HEK293 (cell line): ENCODE data around the gene CISH.

ENCODE experiments used
- MEIS1 ChIP-seq: sonication (generic); formaldehyde crosslinking; IDR thresholded peaks from 2 replicates; pipeline ENCODE4 v1.8.1; 2022; ENCODE audit warnings: missing genetic modification reagents, mild to moderate bottlenecking, borderline replicate concordance
- SETDB1 ChIP-seq: IDR thresholded peaks from one replicate; pipeline ENCODE4 v1.6.1; 2017; ENCODE audit warnings: mild to moderate bottlenecking, low read length, moderate library complexity, mixed read lengths; ENCODE audit not compliant: insufficient read length
- SP2 ChIP-seq: fragments of 450-650 bp; formaldehyde crosslinking; IDR thresholded peaks from 2 replicates; pipeline ENCODE4 v1.5.1; 2016; ENCODE audit warnings: missing biosample characterization, missing genetic modification characterization
- ZBTB21 ChIP-seq: fragments of 450-650 bp; formaldehyde crosslinking; IDR thresholded peaks from 2 replicates; pipeline ENCODE4 v1.5.1; 2017; ENCODE audit warnings: missing biosample characterization, missing genetic modification characterization
- ZFP69B ChIP-seq: fragments of 450-650 bp; formaldehyde crosslinking; IDR thresholded peaks from 2 replicates; pipeline ENCODE4 v1.5.1; 2016; ENCODE audit warnings: missing biosample characterization, missing genetic modification characterization
- ZNF16 ChIP-seq: fragments of 450-650 bp; formaldehyde crosslinking; IDR thresholded peaks from 2 replicates; pipeline ENCODE4 v1.5.1; 2016; ENCODE audit warnings: low read depth, missing biosample characterization, missing genetic modification characterization
- ZNF184 ChIP-seq: fragments of 450-650 bp; IDR thresholded peaks from 2 replicates; pipeline ENCODE4 v1.5.1; 2018; ENCODE audit warnings: missing biosample characterization, mild to moderate bottlenecking, missing genetic modification characterization
- ZNF223 ChIP-seq: fragments of 450-650 bp; formaldehyde crosslinking; IDR thresholded peaks from 2 replicates; pipeline ENCODE4 v1.5.1; 2016; ENCODE audit warnings: missing biosample characterization, missing genetic modification characterization
- ZNF239 ChIP-seq: fragments of 450-650 bp; formaldehyde crosslinking; IDR thresholded peaks from 2 replicates; pipeline ENCODE4 v1.5.1; 2016; ENCODE audit warnings: missing biosample characterization, missing genetic modification characterization
- ZNF292 ChIP-seq: fragments of 450-650 bp; formaldehyde crosslinking; IDR thresholded peaks from 2 replicates; pipeline ENCODE4 v1.5.1; 2016; ENCODE audit warnings: low read depth, missing biosample characterization, missing genetic modification characterization, borderline replicate concordance
- ZNF354C ChIP-seq: fragments of 450-650 bp; formaldehyde crosslinking; IDR thresholded peaks from 2 replicates; pipeline ENCODE4 v1.5.1; 2016; ENCODE audit warnings: missing biosample characterization, missing genetic modification characterization, low read depth, borderline replicate concordance
- ZNF544 ChIP-seq: fragments of 450-650 bp; formaldehyde crosslinking; IDR thresholded peaks from 2 replicates; pipeline ENCODE4 v1.5.0; 2017; ENCODE audit warnings: missing biosample characterization, missing genetic modification characterization
- ZNF558 ChIP-seq: fragments of 450-650 bp; formaldehyde crosslinking; IDR thresholded peaks from 2 replicates; pipeline ENCODE4 v1.5.1; 2016; ENCODE audit warnings: missing biosample characterization, missing genetic modification characterization
- ZNF571 ChIP-seq: fragments of 450-650 bp; formaldehyde crosslinking; IDR thresholded peaks from 2 replicates; pipeline ENCODE4 v1.5.0; 2017; ENCODE audit warnings: missing biosample characterization, missing genetic modification characterization
- ZNF600 ChIP-seq: fragments of 450-650 bp; formaldehyde crosslinking; IDR thresholded peaks from 2 replicates; pipeline ENCODE4 v1.5.1; 2016; ENCODE audit warnings: missing biosample characterization, missing genetic modification characterization
- ZNF664 ChIP-seq: fragments of 450-650 bp; formaldehyde crosslinking; IDR thresholded peaks from 2 replicates; pipeline ENCODE4 v1.5.1; 2016; ENCODE audit warnings: missing biosample characterization, missing genetic modification characterization
- ZNF776 ChIP-seq: fragments of 450-650 bp; formaldehyde crosslinking; IDR thresholded peaks from 2 replicates; pipeline ENCODE4 v1.5.0; 2017; ENCODE audit warnings: missing biosample characterization, missing genetic modification characterization, borderline replicate concordance
- ZNF843 ChIP-seq: fragments of 450-650 bp; formaldehyde crosslinking; IDR thresholded peaks from 2 replicates; pipeline ENCODE4 v1.5.1; 2016; ENCODE audit warnings: missing biosample characterization, missing genetic modification characterization
- TF ChIP-seq, protein P1 (sequence below): fragments of 450-650 bp; formaldehyde crosslinking; IDR thresholded peaks from 2 replicates; pipeline ENCODE4 v1.5.1; 2017; ENCODE audit warnings: missing biosample characterization, missing genetic modification characterization
- TF ChIP-seq, protein P2 (sequence below): fragments of 450-650 bp; formaldehyde crosslinking; IDR thresholded peaks from 2 replicates; pipeline ENCODE4 v1.5.1; 2016; ENCODE audit warnings: missing biosample characterization, missing genetic modification characterization
- TF ChIP-seq, protein P3 (sequence below): fragments of 450-650 bp; formaldehyde crosslinking; IDR thresholded peaks from 2 replicates; pipeline ENCODE4 v1.5.1; 2016; ENCODE audit warnings: missing biosample characterization, missing genetic modification characterization
- TF ChIP-seq, protein P4 (sequence below): fragments of 450-650 bp; formaldehyde crosslinking; IDR thresholded peaks from 2 replicates; pipeline ENCODE4 v1.5.1; 2016; ENCODE audit warnings: missing biosample characterization, missing genetic modification characterization
- TF ChIP-seq, protein P5 (sequence below): fragments of 450-650 bp; formaldehyde crosslinking; conservative IDR thresholded peaks from 2 replicates; pipeline ENCODE4 v1.5.1; 2016; ENCODE audit warnings: low read depth, missing biosample characterization, missing genetic modification characterization

Gene CISH

DNA sequence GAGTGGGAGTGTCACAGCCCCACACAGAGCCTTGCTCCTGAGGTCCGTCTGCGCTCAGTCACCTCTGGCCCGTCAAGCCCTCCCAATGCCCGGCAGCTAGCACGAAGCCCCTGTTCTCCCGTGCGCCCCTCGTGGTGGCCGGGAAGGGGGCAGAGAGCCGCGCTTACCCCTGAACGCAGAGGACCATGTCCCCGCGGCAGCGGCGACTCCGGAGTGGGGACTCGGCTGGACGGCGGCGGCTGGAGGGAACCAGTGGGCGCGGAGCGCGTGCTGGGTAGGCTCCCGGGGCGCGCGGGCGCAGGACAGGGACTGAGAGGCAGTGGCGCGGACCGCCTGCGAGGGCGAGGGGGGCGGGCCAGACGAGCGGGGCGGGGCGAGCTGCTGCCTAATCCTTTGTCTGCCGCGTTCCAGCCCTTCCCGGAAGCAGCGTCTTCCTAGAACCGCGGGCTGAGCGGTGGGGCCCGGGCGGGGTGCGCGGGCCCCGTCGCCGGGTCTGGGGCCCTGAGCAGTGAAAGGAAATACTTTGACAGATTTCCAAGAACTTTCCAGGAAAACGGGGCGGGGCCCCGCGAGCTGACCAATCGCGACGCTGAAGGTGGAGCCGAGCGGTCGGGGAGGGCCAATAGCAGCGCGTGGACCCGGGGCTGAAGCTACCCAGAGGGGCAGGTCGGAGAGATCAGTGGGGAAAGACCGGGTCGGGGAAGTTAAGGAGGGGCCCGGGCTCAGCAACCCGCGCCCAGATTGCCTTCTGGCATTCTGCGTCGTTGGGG, at the start of gene CISH (continued):
- TF ChIP-seq, protein P1, sequence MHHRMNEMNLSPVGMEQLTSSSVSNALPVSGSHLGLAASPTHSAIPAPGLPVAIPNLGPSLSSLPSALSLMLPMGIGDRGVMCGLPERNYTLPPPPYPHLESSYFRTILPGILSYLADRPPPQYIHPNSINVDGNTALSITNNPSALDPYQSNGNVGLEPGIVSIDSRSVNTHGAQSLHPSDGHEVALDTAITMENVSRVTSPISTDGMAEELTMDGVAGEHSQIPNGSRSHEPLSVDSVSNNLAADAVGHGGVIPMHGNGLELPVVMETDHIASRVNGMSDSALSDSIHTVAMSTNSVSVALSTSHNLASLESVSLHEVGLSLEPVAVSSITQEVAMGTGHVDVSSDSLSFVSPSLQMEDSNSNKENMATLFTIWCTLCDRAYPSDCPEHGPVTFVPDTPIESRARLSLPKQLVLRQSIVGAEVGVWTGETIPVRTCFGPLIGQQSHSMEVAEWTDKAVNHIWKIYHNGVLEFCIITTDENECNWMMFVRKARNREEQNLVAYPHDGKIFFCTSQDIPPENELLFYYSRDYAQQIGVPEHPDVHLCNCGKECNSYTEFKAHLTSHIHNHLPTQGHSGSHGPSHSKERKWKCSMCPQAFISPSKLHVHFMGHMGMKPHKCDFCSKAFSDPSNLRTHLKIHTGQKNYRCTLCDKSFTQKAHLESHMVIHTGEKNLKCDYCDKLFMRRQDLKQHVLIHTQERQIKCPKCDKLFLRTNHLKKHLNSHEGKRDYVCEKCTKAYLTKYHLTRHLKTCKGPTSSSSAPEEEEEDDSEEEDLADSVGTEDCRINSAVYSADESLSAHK = no peak
- TF ChIP-seq MEIS1 (CRISPR knock-in tag) (no peak), ZNF843 (tag by site-specific recombination) (peak; percentile 15; the same call in 1 of the 2 replicates), ZFP69B (tag by site-specific recombination) (peak; percentile 98), ZNF776 (tag by site-specific recombination) (no peak), ZNF600 (tag by site-specific recombination) (peak; percentile 67), ZNF354C (no peak), ZNF558 (tag by site-specific recombination) (no peak), SP2 (tag by site-specific recombination) (peak; percentile 87), ZNF184 (tag by site-specific recombination) (no peak), ZNF664 (tag by site-specific recombination) (no peak), ZNF223 (tag by site-specific recombination) (no peak), ZNF16 (no peak), ZNF544 (tag by site-specific recombination) (no peak), ZNF292 (tag by site-specific recombination) (no peak), ZNF571 (tag by site-specific recombination) (no peak), ZNF239 (no peak), ZBTB21 (tag by site-specific recombination) (no peak), SETDB1 (no peak)
- TF ChIP-seq, protein P2, sequence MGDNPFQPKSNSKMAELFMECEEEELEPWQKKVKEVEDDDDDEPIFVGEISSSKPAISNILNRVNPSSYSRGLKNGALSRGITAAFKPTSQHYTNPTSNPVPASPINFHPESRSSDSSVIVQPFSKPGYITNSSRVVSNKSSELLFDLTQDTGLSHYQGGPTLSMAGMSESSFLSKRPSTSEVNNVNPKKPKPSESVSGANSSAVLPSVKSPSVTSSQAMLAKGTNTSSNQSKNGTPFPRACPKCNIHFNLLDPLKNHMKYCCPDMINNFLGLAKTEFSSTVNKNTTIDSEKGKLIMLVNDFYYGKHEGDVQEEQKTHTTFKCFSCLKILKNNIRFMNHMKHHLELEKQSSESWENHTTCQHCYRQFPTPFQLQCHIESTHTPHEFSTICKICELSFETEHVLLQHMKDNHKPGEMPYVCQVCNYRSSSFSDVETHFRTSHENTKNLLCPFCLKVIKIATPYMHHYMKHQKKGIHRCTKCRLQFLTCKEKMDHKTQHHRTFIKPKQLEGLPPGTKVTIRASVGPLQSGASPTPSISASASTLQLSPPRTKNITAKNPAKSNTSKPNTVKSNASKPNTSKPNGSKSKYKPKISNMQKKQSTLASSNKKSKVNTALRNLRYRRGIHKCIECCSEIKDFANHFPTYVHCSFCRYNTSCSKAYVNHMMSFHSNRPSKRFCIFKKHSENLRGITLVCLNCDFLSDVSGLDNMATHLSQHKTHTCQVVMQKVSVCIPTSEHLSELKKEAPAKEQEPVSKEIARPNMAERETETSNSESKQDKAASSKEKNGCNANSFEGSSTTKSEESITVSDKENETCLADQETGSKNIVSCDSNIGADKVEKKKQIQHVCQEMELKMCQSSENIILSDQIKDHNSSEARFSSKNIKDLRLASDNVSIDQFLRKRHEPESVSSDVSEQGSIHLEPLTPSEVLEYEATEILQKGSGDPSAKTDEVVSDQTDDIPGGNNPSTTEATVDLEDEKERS = no peak
- TF ChIP-seq, protein P3, sequence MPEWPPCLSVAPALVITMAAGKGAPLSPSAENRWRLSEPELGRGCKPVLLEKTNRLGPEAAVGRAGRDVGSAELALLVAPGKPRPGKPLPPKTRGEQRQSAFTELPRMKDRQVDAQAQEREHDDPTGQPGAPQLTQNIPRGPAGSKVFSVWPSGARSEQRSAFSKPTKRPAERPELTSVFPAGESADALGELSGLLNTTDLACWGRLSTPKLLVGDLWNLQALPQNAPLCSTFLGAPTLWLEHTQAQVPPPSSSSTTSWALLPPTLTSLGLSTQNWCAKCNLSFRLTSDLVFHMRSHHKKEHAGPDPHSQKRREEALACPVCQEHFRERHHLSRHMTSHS (tag by site-specific recombination) = no peak
- TF ChIP-seq, protein P4, sequence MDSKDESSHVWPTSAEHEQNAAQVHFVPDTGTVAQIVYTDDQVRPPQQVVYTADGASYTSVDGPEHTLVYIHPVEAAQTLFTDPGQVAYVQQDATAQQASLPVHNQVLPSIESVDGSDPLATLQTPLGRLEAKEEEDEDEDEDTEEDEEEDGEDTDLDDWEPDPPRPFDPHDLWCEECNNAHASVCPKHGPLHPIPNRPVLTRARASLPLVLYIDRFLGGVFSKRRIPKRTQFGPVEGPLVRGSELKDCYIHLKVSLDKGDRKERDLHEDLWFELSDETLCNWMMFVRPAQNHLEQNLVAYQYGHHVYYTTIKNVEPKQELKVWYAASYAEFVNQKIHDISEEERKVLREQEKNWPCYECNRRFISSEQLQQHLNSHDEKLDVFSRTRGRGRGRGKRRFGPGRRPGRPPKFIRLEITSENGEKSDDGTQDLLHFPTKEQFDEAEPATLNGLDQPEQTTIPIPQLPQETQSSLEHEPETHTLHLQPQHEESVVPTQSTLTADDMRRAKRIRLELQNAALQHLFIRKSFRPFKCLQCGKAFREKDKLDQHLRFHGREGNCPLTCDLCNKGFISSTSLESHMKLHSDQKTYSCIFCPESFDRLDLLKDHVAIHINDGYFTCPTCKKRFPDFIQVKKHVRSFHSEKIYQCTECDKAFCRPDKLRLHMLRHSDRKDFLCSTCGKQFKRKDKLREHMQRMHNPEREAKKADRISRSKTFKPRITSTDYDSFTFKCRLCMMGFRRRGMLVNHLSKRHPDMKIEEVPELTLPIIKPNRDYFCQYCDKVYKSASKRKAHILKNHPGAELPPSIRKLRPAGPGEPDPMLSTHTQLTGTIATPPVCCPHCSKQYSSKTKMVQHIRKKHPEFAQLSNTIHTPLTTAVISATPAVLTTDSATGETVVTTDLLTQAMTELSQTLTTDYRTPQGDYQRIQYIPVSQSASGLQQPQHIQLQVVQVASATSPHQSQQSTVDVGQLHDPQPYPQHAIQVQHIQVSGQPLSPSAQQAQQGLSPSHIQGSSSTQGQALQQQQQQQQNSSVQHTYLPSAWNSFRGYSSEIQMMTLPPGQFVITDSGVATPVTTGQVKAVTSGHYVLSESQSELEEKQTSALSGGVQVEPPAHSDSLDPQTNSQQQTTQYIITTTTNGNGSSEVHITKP (tag by site-specific recombination) = peak; percentile 61
- TF ChIP-seq, protein P5, sequence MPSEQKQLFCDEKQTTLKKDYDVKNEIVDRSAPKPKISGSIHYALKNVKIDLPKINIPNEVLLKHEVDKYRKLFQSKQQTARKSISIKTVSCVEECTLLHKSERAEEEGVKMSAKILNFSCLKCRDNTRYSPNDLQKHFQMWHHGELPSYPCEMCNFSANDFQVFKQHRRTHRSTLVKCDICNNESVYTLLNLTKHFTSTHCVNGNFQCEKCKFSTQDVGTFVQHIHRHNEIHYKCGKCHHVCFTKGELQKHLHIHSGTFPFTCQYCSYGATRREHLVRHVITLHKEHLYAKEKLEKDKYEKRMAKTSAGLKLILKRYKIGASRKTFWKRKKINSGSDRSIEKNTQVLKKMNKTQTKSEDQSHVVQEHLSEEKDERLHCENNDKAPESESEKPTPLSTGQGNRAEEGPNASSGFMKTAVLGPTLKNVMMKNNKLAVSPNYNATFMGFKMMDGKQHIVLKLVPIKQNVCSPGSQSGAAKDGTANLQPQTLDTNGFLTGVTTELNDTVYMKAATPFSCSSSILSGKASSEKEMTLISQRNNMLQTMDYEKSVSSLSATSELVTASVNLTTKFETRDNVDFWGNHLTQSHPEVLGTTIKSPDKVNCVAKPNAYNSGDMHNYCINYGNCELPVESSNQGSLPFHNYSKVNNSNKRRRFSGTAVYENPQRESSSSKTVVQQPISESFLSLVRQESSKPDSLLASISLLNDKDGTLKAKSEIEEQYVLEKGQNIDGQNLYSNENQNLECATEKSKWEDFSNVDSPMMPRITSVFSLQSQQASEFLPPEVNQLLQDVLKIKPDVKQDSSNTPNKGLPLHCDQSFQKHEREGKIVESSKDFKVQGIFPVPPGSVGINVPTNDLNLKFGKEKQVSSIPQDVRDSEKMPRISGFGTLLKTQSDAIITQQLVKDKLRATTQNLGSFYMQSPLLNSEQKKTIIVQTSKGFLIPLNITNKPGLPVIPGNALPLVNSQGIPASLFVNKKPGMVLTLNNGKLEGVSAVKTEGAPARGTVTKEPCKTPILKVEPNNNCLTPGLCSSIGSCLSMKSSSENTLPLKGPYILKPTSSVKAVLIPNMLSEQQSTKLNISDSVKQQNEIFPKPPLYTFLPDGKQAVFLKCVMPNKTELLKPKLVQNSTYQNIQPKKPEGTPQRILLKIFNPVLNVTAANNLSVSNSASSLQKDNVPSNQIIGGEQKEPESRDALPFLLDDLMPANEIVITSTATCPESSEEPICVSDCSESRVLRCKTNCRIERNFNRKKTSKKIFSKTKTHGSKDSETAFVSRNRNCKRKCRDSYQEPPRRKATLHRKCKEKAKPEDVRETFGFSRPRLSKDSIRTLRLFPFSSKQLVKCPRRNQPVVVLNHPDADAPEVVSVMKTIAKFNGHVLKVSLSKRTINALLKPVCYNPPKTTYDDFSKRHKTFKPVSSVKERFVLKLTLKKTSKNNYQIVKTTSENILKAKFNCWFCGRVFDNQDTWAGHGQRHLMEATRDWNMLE = no peak
